Activated B cell treated with CpG ODN at 0.5 μM for 24 hours (primary cell): ENCODE measurements around the gene NPHS1. TPM values are rescaled to one million over a fixed set of nuclear protein-coding genes. Genes with fewer than 3 reads are reported as not detected.

Source experiments
- ATAC-seq: fragments of 200-7000 bp; cut with Tn5 transposase; one replicate; pipeline ENCODE4 v1.10.0; 2021; ENCODE audit warnings: low read depth, mild to moderate bottlenecking, moderate library complexity
- CTCF ChIA-PET: fragments of 350-600 bp; sonication (Branson Sonifier 250); formaldehyde crosslinking; loops from one replicate; lab custom pipeline; 2021; ENCODE audit warnings: antibody characterized with exemption; lab: Charles Lee
- POLR2A ChIA-PET: fragments of 350-600 bp; sonication (Branson Sonifier 250); formaldehyde crosslinking; loops from one replicate; lab custom pipeline; 2021; ENCODE audit warnings: antibody characterized with exemption; lab: Charles Lee
- DNase-seq: peaks from one replicate; pipeline ENCODE4 v3.0.0; 2022
- H3K27ac Mint-ChIP-seq: one replicate; pipeline ENCODE4 v1.8.0; 2020; ENCODE audit warnings: mixed read lengths
- H3K27me3 Mint-ChIP-seq: one replicate; pipeline ENCODE4 v1.8.0; 2021; ENCODE audit warnings: mixed read lengths
- H3K36me3 Mint-ChIP-seq: one replicate; pipeline ENCODE4 v1.8.0; 2021; ENCODE audit warnings: low read depth, mixed read lengths
- H3K4me1 Mint-ChIP-seq: one replicate; pipeline ENCODE4 v1.8.0; 2021; ENCODE audit warnings: mixed read lengths
- H3K4me3 Mint-ChIP-seq: one replicate; pipeline ENCODE4 v1.8.0; 2020; ENCODE audit warnings: mild to moderate bottlenecking, mixed read lengths
- H3K9me3 Mint-ChIP-seq: one replicate; pipeline ENCODE4 v1.8.0; 2020; ENCODE audit warnings: mixed read lengths
- CTCF ChIP-seq: fragments of 200-600 bp; IDR thresholded peaks from one replicate; pipeline ENCODE4 v1.8.0; 2022; ENCODE audit warnings: antibody characterized with exemption, mild to moderate bottlenecking
- intact Hi-C: fragments of 100-400 bp; cut with micrococcal nuclease; formaldehyde crosslinking; loops from one replicate; pipeline ENCODE4 v1.15.1; 2024
- total RNA-seq: library from RNA; stranded (reverse); gene quantifications from 2 replicates; pipeline ENCODE4 v1.2.3, GENCODE V29; 2022

The NPHS1 gene
- total RNA-seq, 1 donor from 2014 or later = 0.18 TPM

GRCh38 chr19:35782589-35782988 is 69.7 kb downstream of the NPHS1 start:
- H3K27ac Mint-ChIP-seq = no peak overlapping the region
- no peak for ATAC-seq
- no peaks in the 10 kb centered on the region for H3K9me3 Mint-ChIP-seq
- no peaks in the 10 kb centered on the region for H3K27me3 Mint-ChIP-seq
- H3K4me3 Mint-ChIP-seq = no peak overlapping the region
- peaks cover 7% of the 10 kb centered on the region for H3K36me3 Mint-ChIP-seq
- POLR2A ChIA-PET = no interaction called here
- intact Hi-C loops = no loop called here
- H3K4me1 Mint-ChIP-seq = no peaks in the 10 kb centered on the region
- DNase-seq = no peak
- CTCF ChIA-PET = interaction anchor here (0.6 kb wide), 1 partner anchor 426 kb away, joined by 3 read pairs; no protein-coding TSS in a partner anchor
- TF ChIP-seq CTCF = no peak

GRCh38 chr19:35781650-35782049 is 70.7 kb downstream of the NPHS1 start:
- Mint-ChIP-seq H3K4me1 (no peaks in the 10 kb centered on the region), H3K9me3 (no peaks in the 10 kb centered on the region), H3K36me3 (peaks cover 7% of the 10 kb centered on the region), H3K27me3 (no peaks in the 10 kb centered on the region), H3K4me3 (no peak overlapping the region), H3K27ac (no peak overlapping the region)
- ATAC-seq = no peak
- no peak for DNase-seq
- ChIA-PET POLR2A (no interaction called here), CTCF (interaction anchor here (0.6 kb wide), 1 partner anchor 425 kb away, joined by 3 read pairs; no protein-coding TSS in a partner anchor)
- TF ChIP-seq CTCF = no peak
- intact Hi-C loops = no loop called here

GRCh38 chr19:35780717-35781116 is 71.6 kb downstream of the NPHS1 start:
- DNase-seq = no peak
- intact Hi-C loops = no loop called here
- Mint-ChIP-seq H3K4me1 (peaks cover 4% of the 10 kb centered on the region), H3K4me3 (no peak overlapping the region), H3K27ac (no peak overlapping the region), H3K27me3 (no peaks in the 10 kb centered on the region), H3K9me3 (no peaks in the 10 kb centered on the region), H3K36me3 (peaks cover 7% of the 10 kb centered on the region)
- POLR2A ChIA-PET = no interaction called here
- no peak for TF ChIP-seq CTCF
- no peak for ATAC-seq
- CTCF ChIA-PET = no interaction called here

- no peak for TF ChIP-seq CTCF
- POLR2A ChIA-PET = no interaction called here
- intact Hi-C loops = no loop called here
These were observed 72.2 kb downstream of the NPHS1 start for GRCh38 chr19:35780058-35780457.

GRCh38 chr19:35779033-35779432 is 73.3 kb downstream of the NPHS1 start:
- ChIA-PET CTCF (no interaction called here), POLR2A (no interaction called here)
- intact Hi-C loops = loop anchor here (5.0 kb wide), 2 partner anchors 87 to 88 kb away; partner anchors contain the start of gene APLP1
- DNase-seq (no peak), ATAC-seq (no peak)
- Mint-ChIP-seq H3K27ac (no peak overlapping the region), H3K36me3 (peaks cover 7% of the 10 kb centered on the region), H3K4me1 (peaks cover 9% of the 10 kb centered on the region), H3K9me3 (no peaks in the 10 kb centered on the region), H3K4me3 (no peak overlapping the region), H3K27me3 (no peaks in the 10 kb centered on the region)
- TF ChIP-seq CTCF = no peak

More at GRCh38 chr19:35780058-35780457, 72.2 kb downstream of the NPHS1 start:
- Mint-ChIP-seq H3K27ac (no peak overlapping the region), H3K4me3 (no peak overlapping the region), H3K27me3 (no peaks in the 10 kb centered on the region), H3K36me3 (peaks cover 7% of the 10 kb centered on the region), H3K9me3 (no peaks in the 10 kb centered on the region), H3K4me1 (peaks cover 5% of the 10 kb centered on the region)
- DNase-seq = no peak
- CTCF ChIA-PET = no interaction called here
- no peak for ATAC-seq
